PC-9 (cell line): Measurements from ENCODE around the gene FBXW7. TPM values are rescaled to one million over a fixed set of nuclear protein-coding genes. Genes with fewer than 3 reads are reported as not detected.

Experiments
- BruUV-seq: library from RNA; stranded (reverse); fragments of 400-500 nt; replicated peaks from 2 replicates; lab custom pipeline; 2021; lab: Mats Ljungman, UMichigan
- CTCF ChIA-PET: fragments of 300-600 bp; sonication (Branson Sonifier 250); formaldehyde crosslinking; loops from one replicate; lab custom pipeline; 2022; ENCODE audit warnings: antibody characterized with exemption; lab: Charles Lee
- POLR2A ChIA-PET: fragments of 300-600 bp; sonication (Branson Sonifier 250); formaldehyde crosslinking; loops from one replicate; lab custom pipeline; 2022; ENCODE audit warnings: antibody characterized with exemption; ENCODE audit not compliant: unreplicated experiment; lab: Charles Lee
- DNase-seq, 2 experiments: peaks; one replicate each; pipeline versions ENCODE4 v3.0.0 to v3.0.0-alpha.2; 2015 to 2022; ENCODE audit warnings: mixed read lengths in 1 of 2
- H2AFZ ChIP-seq: fragments of 200-600 bp; sonication (generic); 2 replicates; pipeline ENCODE4 v1.8.1; 2017; ENCODE audit warnings: antibody characterized with exemption
- H3F3A ChIP-seq: fragments of 200-600 bp; sonication (generic); 2 replicates; pipeline ENCODE4 v1.8.1; 2017; ENCODE audit warnings: antibody characterized with exemption, mild to moderate bottlenecking, low read depth; ENCODE audit not compliant: insufficient read depth
- H3K27ac ChIP-seq: fragments of 200-600 bp; sonication (generic); 2 replicates; pipeline ENCODE4 v1.6.1; 2016; ENCODE audit warnings: mixed run types
- H3K27me3 ChIP-seq: fragments of 200-600 bp; sonication (generic); 2 replicates; pipeline ENCODE4 v1.6.1; 2016; ENCODE audit warnings: low read depth, mixed run types; ENCODE audit not compliant: insufficient read depth
- H3K36me3 ChIP-seq: fragments of 200-600 bp; sonication (generic); 2 replicates; pipeline ENCODE4 v1.6.1; 2016; ENCODE audit warnings: low read depth, mixed run types
- H3K4me1 ChIP-seq: fragments of 200-600 bp; sonication (generic); replicated peaks from 2 replicates; pipeline ENCODE4 v1.6.1; 2016; ENCODE audit warnings: mixed run types; ENCODE audit not compliant: insufficient read depth
- H3K4me2 ChIP-seq: fragments of 200-600 bp; sonication (generic); 2 replicates; pipeline ENCODE4 v1.6.1; 2017; ENCODE audit warnings: mixed run types
- H3K4me3 ChIP-seq: fragments of 200-600 bp; sonication (generic); 2 replicates; pipeline ENCODE4 v1.6.1; 2016; ENCODE audit warnings: mixed run types
- H3K79me2 ChIP-seq: fragments of 200-600 bp; sonication (generic); 2 replicates; pipeline ENCODE4 v1.6.1; 2017; ENCODE audit warnings: low read depth, mixed run types
- H3K9me2 ChIP-seq: fragments of 200-600 bp; sonication (generic); 2 replicates; pipeline ENCODE4 v1.8.1; 2017; ENCODE audit warnings: mild to moderate bottlenecking; ENCODE audit not compliant: insufficient read depth
- H3K9me3 ChIP-seq: fragments of 200-600 bp; sonication (generic); 2 replicates; pipeline ENCODE4 v1.8.1; 2016; ENCODE audit warnings: low read depth; ENCODE audit not compliant: insufficient read depth
- H4K20me1 ChIP-seq: fragments of 200-600 bp; sonication (generic); 2 replicates; pipeline ENCODE4 v1.8.1; 2017; ENCODE audit not compliant: insufficient read depth
- EZH2 ChIP-seq: fragments of 200-600 bp; sonication (generic); IDR thresholded peaks from 2 replicates; pipeline ENCODE4 v1.8.0; 2017; ENCODE audit warnings: antibody characterized with exemption, low read depth
- intact Hi-C: fragments of 100-400 bp; cut with micrococcal nuclease; formaldehyde crosslinking; loops from one replicate; pipeline ENCODE4 v1.10.0; 2022; ENCODE audit not compliant: unreplicated experiment
- total RNA-seq: library from RNA; stranded (reverse); gene quantifications from 2 replicates; pipeline ENCODE4 v1.2.3, GENCODE V29; 2021
- TF ChIP-seq, protein P1 (sequence below): fragments of 200-600 bp; sonication (generic); conservative IDR thresholded peaks from 2 replicates; pipeline ENCODE4 v1.6.1; 2017; ENCODE audit warnings: mixed run types, antibody characterized with exemption, mild to moderate bottlenecking, moderate library complexity

The FBXW7 gene
- total RNA-seq, 1 experiment from 2014 or later: 30.2 TPM

DNA sequence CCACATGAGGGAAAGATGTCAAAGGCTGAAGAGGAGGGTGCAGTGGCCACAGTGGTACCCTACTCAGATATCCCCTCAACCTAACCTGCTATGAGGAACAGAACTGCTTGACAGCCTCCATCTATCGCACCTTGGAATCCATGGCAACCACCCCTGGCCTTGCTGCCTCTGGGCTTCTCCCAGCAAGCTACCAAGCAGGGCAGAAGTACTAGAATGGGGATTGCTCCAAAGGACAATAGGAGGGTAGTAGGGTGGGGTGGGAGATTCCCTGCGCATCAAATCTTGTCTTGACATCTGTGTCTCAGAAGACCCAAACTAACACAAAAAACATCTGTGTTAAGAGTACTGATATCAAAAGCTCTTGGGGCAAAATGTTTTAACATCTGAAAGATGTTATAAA, 118.2 kb downstream of the FBXW7 start:
- BruUV-seq: no TSS peak
- no peak overlapping the region for H3K27ac ChIP-seq
- H3K36me3 ChIP-seq: no peaks in the 10 kb centered on the region
- no peak overlapping the region for H3K4me2 ChIP-seq
- no peaks in the 10 kb centered on the region for H3K9me2 ChIP-seq
- no peaks in the 10 kb centered on the region for H4K20me1 ChIP-seq
- H3K9me3 ChIP-seq: no peaks in the 10 kb centered on the region
- H3K79me2 ChIP-seq: peaks cover 16% of the 10 kb centered on the region; the same call in 1 of the 2 replicates
- ChIA-PET POLR2A (interaction anchor here (0.7 kb wide), 1 partner anchor 387 kb away, joined by 3 read pairs; no protein-coding TSS in a partner anchor), CTCF (no interaction called here)
- H2AFZ ChIP-seq: no peak overlapping the region
- H3K4me3 ChIP-seq: no peak overlapping the region
- peaks cover 4% of the 10 kb centered on the region; the same call in 1 of the 2 replicates for H3K4me1 ChIP-seq
- TF ChIP-seq, protein P1, sequence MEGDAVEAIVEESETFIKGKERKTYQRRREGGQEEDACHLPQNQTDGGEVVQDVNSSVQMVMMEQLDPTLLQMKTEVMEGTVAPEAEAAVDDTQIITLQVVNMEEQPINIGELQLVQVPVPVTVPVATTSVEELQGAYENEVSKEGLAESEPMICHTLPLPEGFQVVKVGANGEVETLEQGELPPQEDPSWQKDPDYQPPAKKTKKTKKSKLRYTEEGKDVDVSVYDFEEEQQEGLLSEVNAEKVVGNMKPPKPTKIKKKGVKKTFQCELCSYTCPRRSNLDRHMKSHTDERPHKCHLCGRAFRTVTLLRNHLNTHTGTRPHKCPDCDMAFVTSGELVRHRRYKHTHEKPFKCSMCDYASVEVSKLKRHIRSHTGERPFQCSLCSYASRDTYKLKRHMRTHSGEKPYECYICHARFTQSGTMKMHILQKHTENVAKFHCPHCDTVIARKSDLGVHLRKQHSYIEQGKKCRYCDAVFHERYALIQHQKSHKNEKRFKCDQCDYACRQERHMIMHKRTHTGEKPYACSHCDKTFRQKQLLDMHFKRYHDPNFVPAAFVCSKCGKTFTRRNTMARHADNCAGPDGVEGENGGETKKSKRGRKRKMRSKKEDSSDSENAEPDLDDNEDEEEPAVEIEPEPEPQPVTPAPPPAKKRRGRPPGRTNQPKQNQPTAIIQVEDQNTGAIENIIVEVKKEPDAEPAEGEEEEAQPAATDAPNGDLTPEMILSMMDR: no peak
- TF ChIP-seq EZH2: no peak
- no peaks in the 10 kb centered on the region for H3K27me3 ChIP-seq
- intact Hi-C loops: loop anchor here (10.0 kb wide), 1 partner anchor 87 kb away; no protein-coding TSS in a partner anchor
- no peak for DNase-seq
- H3F3A ChIP-seq: no peaks in the 10 kb centered on the region

DNA sequence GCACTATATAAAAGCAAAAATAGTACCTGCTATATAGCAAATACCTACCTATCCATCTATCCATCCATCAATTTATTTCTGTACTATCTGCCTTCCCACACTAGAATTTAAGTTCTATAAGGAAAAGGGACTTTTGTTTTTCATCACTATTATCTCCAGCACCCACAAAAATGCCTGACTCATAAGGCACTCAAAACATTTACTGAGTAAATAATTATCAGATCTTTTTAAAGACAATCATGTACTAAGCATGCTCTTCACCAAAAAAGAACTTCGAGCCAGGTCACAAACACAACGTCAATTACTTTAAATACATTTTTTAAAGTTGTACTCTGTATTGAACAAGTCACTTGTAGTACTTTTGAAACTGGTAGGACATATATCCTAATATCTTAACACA, 119.9 kb downstream of the FBXW7 start:
- Histone ChIP-seq H3K4me3 (no peak overlapping the region), H2AFZ (no peak overlapping the region), H3K4me1 (peaks cover 4% of the 10 kb centered on the region; the same call in 1 of the 2 replicates), H3F3A (no peaks in the 10 kb centered on the region), H3K9me3 (no peaks in the 10 kb centered on the region), H3K27ac (no peak overlapping the region), H4K20me1 (no peaks in the 10 kb centered on the region), H3K9me2 (no peaks in the 10 kb centered on the region), H3K36me3 (no peaks in the 10 kb centered on the region), H3K79me2 (peaks cover 17% of the 10 kb centered on the region; the same call in 1 of the 2 replicates), H3K27me3 (no peaks in the 10 kb centered on the region), H3K4me2 (no peak overlapping the region)
- peak in 1 of 2 experiments; percentile 50 for DNase-seq
- ChIA-PET CTCF (no interaction called here), POLR2A (no interaction called here)
- intact Hi-C loops: loop anchor here (10.0 kb wide), 1 partner anchor 89 kb away; no protein-coding TSS in a partner anchor
- TF ChIP-seq, protein P1: no peak
- no peak for TF ChIP-seq EZH2
- no TSS peak for BruUV-seq

- ChIA-PET POLR2A (no interaction called here), CTCF (interaction anchor here (0.6 to 1.3 kb wide), 2 partner anchors 90 to 1213 kb away, joined by 3 to 5 read pairs; no protein-coding TSS in a partner anchor)
- Histone ChIP-seq H3K27ac (no peak overlapping the region), H3K79me2 (0 out of 2 replicates have a peak, but pooled peaks cover 4% of the 10 kb centered on the region), H4K20me1 (no peaks in the 10 kb centered on the region), H3K9me3 (no peaks in the 10 kb centered on the region), H3K4me3 (no peak overlapping the region), H3K27me3 (no peaks in the 10 kb centered on the region), H3K9me2 (no peaks in the 10 kb centered on the region), H3K4me1 (no peaks in the 10 kb centered on the region), H3K36me3 (no peaks in the 10 kb centered on the region), H3F3A (peaks cover 6% of the 10 kb centered on the region; the same call in 1 of the 2 replicates), H3K4me2 (no peak overlapping the region), H2AFZ (no peak overlapping the region)
- TF ChIP-seq, protein P1: peak; percentile 65
- no peak for TF ChIP-seq EZH2
- peak in 1 of 2 experiments; percentile 6 for DNase-seq
- intact Hi-C loops: loop anchor here (2.0 to 10.0 kb wide), 4 partner anchors 46 to 719 kb away; no protein-coding TSS in a partner anchor
- no TSS peak for BruUV-seq
Observed at GRCh38 chr4:152408514-152409327, 127.2 kb downstream of the FBXW7 start.
